Measurements from ENCODE around the gene BMI1.

BMI1 gene

DNA sequence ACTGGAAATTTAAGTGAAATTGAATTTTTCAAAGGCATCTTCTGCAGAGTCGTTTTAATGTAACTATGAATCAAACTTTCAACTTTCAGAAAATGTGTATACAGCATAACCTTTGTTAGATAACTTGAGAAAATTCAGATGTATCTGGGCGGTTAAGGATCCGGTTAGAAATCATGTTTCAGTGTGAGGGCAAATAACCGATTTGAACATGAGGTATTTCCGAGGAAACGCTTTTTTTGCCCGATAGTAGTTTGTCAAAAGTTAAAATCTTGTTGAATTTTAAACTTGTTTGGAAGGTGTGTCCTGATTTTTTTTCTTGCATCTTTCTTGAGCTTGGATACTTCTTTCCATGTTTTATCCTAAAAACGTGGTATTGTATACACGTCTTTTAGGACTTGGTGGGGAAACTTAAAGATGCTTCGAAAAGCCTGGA lies 1.3 kb upstream of the BMI1 start:
- Histone ChIP-seq H3K79me2 (ENCODE audit: insufficient read depth, low read length) (peaks cover 51% of the 10 kb centered on the region), H3K4me1 (ENCODE audit: insufficient read depth, low read length) (peaks cover 70% of the 10 kb centered on the region), H3K27ac (ENCODE audit: low read length) (no peak overlapping the region)

DNA sequence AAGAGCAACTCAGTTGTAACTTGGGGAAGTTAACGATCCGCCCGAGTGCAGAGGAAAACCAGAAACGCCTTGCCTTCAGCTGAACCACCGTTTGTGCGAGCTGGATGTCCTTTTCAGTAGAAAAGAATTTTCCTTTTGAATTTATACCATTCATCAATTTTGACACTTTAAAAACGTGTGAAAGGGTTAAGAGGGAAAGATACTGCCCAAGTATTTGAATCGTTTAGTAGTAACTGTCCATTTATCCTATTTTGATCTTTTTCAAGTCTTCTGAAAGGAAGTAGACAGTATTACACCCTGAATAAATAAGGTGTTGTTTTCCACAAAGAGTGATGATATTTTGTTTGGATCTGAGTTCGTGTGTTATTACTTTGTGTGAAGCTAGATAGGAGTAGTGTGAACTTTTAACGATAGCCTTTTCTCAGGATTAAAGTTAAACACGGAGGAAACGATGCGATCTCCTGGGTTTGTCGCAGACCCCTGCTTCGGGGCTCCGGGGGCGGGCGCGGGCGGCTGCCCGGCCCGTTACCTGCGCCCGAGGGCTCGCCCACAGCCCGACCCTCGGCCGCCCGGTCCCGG lies 830 bp upstream of the BMI1 start:
- peaks cover 75% of the 10 kb centered on the region for H3K4me1 ChIP-seq (ENCODE audit: insufficient read depth, low read length)
- H2AFZ ChIP-seq (ENCODE audit: low read depth, low read length) = peak overlapping the region; percentile 1; the same call in 1 of the 2 replicates
- H3K9ac ChIP-seq (ENCODE audit: low read depth, low read length) = peak overlapping the region; percentile 48
- H3K4me2 ChIP-seq (ENCODE audit: insufficient read depth, low read length) = peak overlapping the region; percentile 57
- peaks cover 38% of the 10 kb centered on the region for H3K27me3 ChIP-seq (ENCODE audit: insufficient read depth, low read length, poor library complexity)
- H3K4me3 ChIP-seq (ENCODE audit: low read depth in 1 of 2, low read length in 2 of 2) = peak overlapping the region in 1 of 2 experiments; percentile 49; a peak in 2 of 4 replicates
- no peak for DNase-seq
- H3K27ac ChIP-seq (ENCODE audit: low read length) = no peak overlapping the region; the same call in 1 of the 2 replicates
- peaks cover 27% of the 10 kb centered on the region for H4K20me1 ChIP-seq (ENCODE audit: insufficient read depth, low read length)
- peaks cover 3% of the 10 kb centered on the region for H3K9me3 ChIP-seq (ENCODE audit: insufficient read depth, low read length, severe bottlenecking)
- no peak for ATAC-seq (ENCODE audit: insufficient read depth, low read depth)
- TF ChIP-seq, protein P1, sequence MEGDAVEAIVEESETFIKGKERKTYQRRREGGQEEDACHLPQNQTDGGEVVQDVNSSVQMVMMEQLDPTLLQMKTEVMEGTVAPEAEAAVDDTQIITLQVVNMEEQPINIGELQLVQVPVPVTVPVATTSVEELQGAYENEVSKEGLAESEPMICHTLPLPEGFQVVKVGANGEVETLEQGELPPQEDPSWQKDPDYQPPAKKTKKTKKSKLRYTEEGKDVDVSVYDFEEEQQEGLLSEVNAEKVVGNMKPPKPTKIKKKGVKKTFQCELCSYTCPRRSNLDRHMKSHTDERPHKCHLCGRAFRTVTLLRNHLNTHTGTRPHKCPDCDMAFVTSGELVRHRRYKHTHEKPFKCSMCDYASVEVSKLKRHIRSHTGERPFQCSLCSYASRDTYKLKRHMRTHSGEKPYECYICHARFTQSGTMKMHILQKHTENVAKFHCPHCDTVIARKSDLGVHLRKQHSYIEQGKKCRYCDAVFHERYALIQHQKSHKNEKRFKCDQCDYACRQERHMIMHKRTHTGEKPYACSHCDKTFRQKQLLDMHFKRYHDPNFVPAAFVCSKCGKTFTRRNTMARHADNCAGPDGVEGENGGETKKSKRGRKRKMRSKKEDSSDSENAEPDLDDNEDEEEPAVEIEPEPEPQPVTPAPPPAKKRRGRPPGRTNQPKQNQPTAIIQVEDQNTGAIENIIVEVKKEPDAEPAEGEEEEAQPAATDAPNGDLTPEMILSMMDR (IDR thresholded peaks at IDR 0.05; ENCODE audit: borderline replicate concordance, extremely low read depth, low read length, poor library complexity, severe bottlenecking) = no peak
- peak; percentile 47 for TF ChIP-seq EZH2 (IDR thresholded peaks at IDR 0.05; ENCODE audit: borderline replicate concordance, low read depth, low read length, severe bottlenecking)
- H3K79me2 ChIP-seq (ENCODE audit: insufficient read depth, low read length) = peaks cover 56% of the 10 kb centered on the region
- H3K36me3 ChIP-seq (ENCODE audit: insufficient read depth, low read length) = no peaks in the 10 kb centered on the region

More for the DNA sequence above, 1.3 kb upstream of the BMI1 start:
- Histone ChIP-seq H3K9me3 (ENCODE audit: insufficient read depth, low read length, severe bottlenecking) (peaks cover 3% of the 10 kb centered on the region), H2AFZ (ENCODE audit: low read depth, low read length) (no peak overlapping the region), H3K4me2 (ENCODE audit: insufficient read depth, low read length) (peak overlapping the region; percentile 57), H3K27me3 (ENCODE audit: insufficient read depth, low read length, poor library complexity) (peaks cover 43% of the 10 kb centered on the region), H3K9ac (ENCODE audit: low read depth, low read length) (no peak overlapping the region), H3K36me3 (ENCODE audit: insufficient read depth, low read length) (no peaks in the 10 kb centered on the region), H3K4me3 (ENCODE audit: low read depth in 1 of 2, low read length in 2 of 2) (peak overlapping the region in 1 of 2 experiments; percentile 49; a peak in 1 of 4 replicates), H4K20me1 (ENCODE audit: insufficient read depth, low read length) (peaks cover 22% of the 10 kb centered on the region)
- no peak for DNase-seq
- TF ChIP-seq, protein P1 (IDR thresholded peaks at IDR 0.05; ENCODE audit: borderline replicate concordance, extremely low read depth, low read length, poor library complexity, severe bottlenecking) = no peak
- TF ChIP-seq EZH2 (IDR thresholded peaks at IDR 0.05; ENCODE audit: borderline replicate concordance, low read depth, low read length, severe bottlenecking) = no peak
- no peak for ATAC-seq (ENCODE audit: insufficient read depth, low read depth)

DNA sequence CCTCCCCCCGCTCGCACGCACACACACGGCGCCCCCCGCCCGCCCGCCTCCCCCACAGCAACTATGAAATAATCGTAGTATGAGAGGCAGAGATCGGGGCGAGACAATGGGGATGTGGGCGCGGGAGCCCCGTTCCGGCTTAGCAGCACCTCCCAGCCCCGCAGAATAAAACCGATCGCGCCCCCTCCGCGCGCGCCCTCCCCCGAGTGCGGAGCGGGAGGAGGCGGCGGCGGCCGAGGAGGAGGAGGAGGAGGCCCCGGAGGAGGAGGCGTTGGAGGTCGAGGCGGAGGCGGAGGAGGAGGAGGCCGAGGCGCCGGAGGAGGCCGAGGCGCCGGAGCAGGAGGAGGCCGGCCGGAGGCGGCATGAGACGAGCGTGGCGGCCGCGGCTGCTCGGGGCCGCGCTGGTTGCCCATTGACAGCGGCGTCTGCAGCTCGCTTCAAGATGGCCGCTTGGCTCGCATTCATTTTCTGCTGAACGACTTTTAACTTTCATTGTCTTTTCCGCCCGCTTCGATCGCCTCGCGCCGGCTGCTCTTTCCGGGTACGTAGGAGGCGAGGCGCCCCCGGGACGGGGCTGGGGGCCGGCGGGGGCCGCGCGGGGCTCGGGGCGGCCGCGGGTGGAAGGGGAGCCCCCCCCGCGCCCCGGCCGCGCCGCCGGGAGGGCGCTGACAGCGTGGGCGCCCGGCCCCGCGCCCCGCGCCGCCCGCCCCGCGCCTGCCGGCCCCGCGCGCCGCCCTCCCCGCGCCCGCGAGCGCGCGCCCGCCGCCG lies 441 bp downstream of the BMI1 start:
- peak overlapping the region; percentile 66 for H3K27ac ChIP-seq (ENCODE audit: low read length)
- H3K27me3 ChIP-seq (ENCODE audit: insufficient read depth, low read length, poor library complexity) = peaks cover 29% of the 10 kb centered on the region

More for the DNA sequence above, 441 bp downstream of the BMI1 start:
- peak overlapping the region; percentile 82 for H2AFZ ChIP-seq (ENCODE audit: low read depth, low read length)
- peak overlapping the region; percentile 94 for H3K9ac ChIP-seq (ENCODE audit: low read depth, low read length)
- peaks cover 3% of the 10 kb centered on the region for H3K9me3 ChIP-seq (ENCODE audit: insufficient read depth, low read length, severe bottlenecking)
- ATAC-seq (ENCODE audit: insufficient read depth, low read depth) (peak; percentile 41), DNase-seq (peak; percentile 66)
- H3K36me3 ChIP-seq (ENCODE audit: insufficient read depth, low read length) = peaks cover 5% of the 10 kb centered on the region; the same call in 1 of the 2 replicates
- TF ChIP-seq, protein P1 (IDR thresholded peaks at IDR 0.05; ENCODE audit: borderline replicate concordance, extremely low read depth, low read length, poor library complexity, severe bottlenecking) = no peak
- TF ChIP-seq EZH2 (IDR thresholded peaks at IDR 0.05; ENCODE audit: borderline replicate concordance, low read depth, low read length, severe bottlenecking) = peak; percentile 67
- peaks cover 77% of the 10 kb centered on the region for H3K4me1 ChIP-seq (ENCODE audit: insufficient read depth, low read length)
- peaks cover 62% of the 10 kb centered on the region for H3K79me2 ChIP-seq (ENCODE audit: insufficient read depth, low read length)
- H3K4me3 ChIP-seq (ENCODE audit: low read depth in 1 of 2, low read length in 2 of 2) = peak overlapping the region; percentile 75 to 95
- peaks cover 27% of the 10 kb centered on the region for H4K20me1 ChIP-seq (ENCODE audit: insufficient read depth, low read length)
- peak overlapping the region; percentile 61 for H3K4me2 ChIP-seq (ENCODE audit: insufficient read depth, low read length)

All from DND-41 (cell line).